GM12801 (cell line): Measurements from ENCODE around the gene TBC1D2B.

ENCODE experiments used
- TF ChIP-seq, protein P1 (sequence below): IDR thresholded peaks from one replicate; pipeline ENCODE4 v1.5.1; 2011; ENCODE audit warnings: control low read depth; ENCODE audit not compliant: insufficient read length; ENCODE audit errors: extremely low read depth

The TBC1D2B gene

DNA sequence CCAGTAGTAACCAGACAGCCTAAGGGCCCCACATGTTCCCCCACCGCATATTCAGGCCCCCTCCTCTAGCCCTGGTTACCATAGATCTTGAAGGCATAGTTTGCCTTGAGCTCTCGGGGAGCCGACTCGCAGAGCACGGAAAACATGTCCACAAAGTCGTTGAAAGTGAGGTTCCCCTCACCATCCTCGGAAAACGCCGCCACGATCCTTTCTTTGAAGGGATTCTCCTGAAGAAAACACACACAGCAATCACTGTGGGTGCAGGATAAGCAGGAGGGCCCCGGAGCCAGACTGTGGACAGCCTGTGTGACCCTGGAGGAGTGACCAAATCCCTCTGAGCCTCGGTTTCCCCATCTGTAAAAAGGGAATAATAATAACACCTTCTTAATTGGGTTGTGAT, 31.6 kb upstream of the TBC1D2B start:
- TF ChIP-seq, protein P1, sequence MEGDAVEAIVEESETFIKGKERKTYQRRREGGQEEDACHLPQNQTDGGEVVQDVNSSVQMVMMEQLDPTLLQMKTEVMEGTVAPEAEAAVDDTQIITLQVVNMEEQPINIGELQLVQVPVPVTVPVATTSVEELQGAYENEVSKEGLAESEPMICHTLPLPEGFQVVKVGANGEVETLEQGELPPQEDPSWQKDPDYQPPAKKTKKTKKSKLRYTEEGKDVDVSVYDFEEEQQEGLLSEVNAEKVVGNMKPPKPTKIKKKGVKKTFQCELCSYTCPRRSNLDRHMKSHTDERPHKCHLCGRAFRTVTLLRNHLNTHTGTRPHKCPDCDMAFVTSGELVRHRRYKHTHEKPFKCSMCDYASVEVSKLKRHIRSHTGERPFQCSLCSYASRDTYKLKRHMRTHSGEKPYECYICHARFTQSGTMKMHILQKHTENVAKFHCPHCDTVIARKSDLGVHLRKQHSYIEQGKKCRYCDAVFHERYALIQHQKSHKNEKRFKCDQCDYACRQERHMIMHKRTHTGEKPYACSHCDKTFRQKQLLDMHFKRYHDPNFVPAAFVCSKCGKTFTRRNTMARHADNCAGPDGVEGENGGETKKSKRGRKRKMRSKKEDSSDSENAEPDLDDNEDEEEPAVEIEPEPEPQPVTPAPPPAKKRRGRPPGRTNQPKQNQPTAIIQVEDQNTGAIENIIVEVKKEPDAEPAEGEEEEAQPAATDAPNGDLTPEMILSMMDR: no peak

DNA sequence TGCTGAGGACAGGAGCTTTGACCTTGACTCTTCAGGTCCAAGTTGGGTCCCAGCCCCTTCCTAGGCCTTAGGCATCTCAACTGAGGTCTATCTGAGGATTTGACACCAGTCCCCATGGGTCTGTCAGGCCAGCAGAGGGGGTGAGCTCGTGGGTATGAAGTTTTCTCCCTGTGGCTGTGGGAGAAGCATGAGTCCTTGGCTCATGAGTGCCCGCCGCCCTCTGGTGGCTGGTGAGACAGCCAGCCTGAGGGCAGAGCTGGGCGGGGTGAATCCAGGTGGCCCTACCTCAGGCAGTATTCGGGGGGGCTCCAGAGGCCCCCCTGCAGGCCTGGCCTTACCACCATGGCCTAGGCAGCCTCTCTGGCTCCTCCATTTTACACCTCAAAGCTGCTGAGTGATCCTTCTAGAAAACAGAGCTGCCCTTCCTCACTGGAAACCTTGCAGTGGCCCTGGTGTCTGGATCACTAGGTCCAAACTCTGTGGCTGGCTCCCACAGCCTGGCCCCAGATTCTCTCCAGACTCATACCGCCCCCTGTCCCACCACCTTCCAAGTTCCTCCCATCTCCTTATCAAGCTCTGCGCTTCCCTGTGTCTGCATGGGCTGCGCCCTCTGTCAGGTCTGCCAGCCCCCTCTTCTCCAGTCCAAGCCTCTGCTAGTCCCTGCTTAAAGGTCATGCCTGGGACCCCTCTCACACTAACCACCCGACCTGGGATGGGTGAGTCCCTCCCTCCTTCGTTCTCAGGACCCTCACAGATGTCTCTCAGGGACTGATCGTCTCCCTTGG, 31.0 kb upstream of the TBC1D2B start:
- TF ChIP-seq, protein P1: no peak

DNA sequence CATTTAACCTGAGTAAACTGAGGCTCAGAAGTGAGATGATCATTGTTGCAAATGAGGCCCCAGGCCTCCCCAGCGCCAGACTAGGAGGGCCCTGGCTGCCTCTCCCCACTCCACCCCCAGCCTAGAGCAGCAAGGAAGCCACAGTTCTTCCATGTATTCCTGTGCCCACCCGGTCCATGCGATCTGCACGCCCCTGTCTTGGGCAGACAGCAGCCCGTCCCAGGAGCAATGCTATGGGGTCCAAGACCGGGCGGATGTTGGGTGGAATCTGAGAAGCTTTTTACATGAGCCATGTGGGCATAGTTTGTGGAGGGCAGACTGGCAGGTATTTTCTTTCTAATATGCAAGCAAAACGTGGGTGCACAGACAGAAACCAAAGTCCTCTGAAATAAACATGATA, 30.0 kb upstream of the TBC1D2B start:
- TF ChIP-seq, protein P1: no peak

DNA sequence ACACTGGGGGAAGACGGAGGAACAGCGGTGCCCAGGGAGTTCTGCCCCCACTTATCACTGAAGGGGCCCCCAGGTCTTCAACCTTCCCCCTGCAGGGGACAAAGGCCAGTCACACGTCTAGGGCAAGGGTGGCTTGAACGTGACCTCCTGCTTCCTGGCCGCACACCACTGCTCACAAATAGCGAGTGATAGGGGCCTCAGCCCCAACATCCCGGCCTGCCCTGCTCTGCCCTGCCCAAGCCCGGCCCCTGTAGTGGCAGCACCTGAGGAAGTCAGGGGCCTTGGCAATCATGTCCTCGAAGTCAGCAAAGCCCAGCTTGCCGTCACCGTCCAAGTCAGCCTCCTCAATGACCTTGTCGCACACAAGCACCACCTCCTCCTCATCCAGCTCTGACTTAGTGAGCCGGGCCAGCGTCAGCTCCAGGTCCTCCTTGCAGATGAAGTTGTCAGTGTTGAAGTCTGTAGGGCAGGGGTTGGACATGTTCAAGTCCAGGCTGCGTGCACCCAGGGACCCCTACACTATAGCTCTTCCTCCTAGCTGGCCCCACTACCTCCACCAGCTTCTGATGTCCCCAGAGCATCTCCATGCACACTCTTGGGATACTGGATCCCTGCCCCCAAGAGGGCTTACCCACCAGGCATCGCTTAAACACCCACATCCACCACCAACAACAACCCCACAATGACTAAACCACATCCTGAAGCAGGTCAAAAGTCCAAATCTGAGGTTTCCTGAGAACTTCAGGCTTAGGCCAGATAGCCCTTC, 28.1 kb upstream of the TBC1D2B start:
- TF ChIP-seq, protein P1: no peak

DNA sequence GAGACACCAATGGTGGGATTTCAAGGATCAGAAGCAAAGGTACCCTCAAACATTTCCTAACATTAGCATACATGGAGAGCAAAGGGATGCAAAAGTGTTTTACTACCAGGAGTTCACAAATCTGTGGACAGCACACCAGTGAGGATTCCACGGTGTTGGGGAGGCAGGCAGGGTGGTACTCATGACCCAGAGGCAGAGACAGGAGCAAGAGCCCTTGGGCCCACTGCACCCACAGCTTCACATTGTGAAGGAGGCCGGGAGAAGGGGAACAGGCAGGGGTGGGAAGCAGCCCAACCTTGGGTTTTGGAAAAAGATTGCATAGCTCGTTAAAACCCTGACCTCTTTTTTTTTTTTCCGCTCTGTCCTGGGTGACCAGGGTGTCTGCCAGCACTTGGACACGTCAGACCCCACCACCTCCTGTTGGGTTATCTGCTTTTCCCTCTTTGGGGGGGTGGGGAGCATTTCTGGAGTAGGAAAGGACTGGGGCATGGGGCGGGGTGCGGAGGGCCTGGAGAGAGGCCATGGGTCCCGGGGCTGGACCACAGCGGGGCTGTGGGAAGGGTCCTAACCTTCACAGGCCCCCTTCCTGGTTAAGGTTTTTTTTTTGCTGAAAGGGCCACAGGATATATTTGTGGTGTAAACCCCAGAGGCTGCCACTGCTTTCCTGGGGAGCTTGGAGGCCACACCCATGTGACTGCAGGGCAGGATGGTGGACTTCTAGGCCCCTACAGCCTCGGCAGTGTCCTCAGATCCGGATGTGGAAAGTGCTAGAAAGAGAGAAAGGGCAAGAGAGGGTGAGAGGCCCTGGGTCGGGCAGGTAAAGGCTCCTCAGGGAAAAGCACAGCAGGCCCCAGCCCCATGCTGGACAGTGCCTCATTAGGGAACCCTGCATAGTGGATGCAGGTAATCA, 27.3 kb upstream of the TBC1D2B start:
- TF ChIP-seq, protein P1: no peak

DNA sequence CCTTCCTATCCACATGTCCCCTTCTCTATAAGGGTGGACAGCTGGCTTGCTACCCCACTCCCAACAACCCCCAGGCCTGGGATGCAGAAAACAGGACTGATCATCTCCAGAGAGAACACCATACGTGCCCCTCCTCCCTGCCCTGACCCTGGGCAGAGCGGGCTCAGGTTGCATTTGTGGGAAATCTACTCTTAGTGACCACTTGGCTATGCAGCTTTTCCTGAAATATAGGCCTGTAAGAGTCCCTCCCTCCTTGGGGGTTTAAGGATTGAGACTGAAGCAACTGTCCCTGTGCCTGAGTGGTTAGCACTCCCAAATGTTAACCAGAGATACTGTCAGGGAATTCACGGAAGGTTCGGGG, 26.6 kb upstream of the TBC1D2B start:
- TF ChIP-seq, protein P1: no peak

DNA sequence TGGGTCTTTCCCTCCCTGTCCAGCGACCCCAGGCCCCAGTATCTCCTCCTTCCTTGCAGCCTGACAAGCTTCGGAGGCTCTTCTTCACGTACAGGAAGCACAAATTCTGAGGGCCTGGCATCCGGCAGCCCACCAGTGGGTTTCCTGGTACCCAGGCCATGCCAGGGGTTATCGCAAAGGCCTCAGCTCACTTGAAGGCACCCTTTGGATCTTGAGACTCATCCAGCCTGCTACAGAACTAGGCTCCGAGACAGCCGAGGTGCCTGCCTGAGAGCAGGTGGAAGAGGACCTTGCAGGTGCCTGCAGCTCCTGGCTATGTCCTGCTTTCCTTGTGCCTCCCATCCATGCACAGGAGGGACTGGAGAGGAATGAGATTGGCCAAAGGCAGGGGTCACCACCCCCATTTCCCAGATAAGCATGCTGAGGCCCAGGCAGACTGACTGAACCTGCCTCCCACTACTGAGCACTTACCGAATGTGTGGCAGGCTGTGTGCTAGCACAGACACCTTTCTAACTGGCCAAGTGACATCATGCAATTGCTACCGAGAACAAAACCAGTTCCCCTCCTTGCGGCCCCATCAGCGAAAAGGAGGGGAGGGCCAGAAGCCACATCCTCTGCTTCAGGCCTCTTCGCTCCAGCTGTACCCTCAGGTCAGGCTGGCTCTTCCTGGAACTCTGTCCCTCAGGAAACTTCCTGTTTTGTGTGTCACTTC, 26.1 kb upstream of the TBC1D2B start:
- TF ChIP-seq, protein P1: no peak
